Measurements from ENCODE around the gene LAD1.

DNA sequence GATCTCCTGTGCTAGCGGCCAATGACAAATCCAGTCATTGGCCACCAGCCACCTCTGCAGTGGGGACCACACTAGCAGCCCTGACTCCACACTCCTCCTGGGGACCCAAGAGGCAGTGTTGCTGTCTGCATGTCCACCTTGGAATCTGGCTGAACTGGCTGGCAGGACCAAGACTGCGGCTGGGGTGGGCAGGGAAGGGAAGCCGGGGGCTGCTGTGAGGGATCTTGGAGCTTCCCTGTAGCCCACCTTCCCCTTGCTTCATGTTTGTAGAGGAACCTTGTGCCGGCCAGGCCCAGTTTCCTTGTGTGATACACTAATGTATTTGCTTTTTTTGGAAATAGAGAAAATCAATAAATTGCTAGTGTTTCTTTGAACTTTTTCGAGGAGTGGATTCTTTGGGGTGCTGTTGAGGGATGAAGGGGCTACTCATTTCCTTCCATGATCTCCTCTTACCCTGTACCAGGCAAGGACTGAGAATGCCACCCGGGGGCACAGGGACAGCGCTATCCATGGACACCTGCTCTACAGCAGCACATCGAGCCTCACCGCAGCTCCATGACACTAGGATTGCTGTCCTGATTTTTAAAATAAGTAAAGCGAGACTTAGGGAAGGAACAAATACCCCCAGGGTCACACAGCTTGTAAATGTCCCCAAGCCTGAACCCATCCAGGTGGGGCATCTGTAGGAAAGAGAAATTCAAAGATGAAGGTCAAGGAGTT lies 66.3 kb downstream of the LAD1 start:
- TF ChIP-seq, protein P1, sequence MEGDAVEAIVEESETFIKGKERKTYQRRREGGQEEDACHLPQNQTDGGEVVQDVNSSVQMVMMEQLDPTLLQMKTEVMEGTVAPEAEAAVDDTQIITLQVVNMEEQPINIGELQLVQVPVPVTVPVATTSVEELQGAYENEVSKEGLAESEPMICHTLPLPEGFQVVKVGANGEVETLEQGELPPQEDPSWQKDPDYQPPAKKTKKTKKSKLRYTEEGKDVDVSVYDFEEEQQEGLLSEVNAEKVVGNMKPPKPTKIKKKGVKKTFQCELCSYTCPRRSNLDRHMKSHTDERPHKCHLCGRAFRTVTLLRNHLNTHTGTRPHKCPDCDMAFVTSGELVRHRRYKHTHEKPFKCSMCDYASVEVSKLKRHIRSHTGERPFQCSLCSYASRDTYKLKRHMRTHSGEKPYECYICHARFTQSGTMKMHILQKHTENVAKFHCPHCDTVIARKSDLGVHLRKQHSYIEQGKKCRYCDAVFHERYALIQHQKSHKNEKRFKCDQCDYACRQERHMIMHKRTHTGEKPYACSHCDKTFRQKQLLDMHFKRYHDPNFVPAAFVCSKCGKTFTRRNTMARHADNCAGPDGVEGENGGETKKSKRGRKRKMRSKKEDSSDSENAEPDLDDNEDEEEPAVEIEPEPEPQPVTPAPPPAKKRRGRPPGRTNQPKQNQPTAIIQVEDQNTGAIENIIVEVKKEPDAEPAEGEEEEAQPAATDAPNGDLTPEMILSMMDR (IDR thresholded peaks at IDR 0.05 in 4 of 5, conservative IDR thresholded peaks at IDR 0.05 in 1 of 5), result no peak
- no peak for TF ChIP-seq POLR2A (IDR thresholded peaks at IDR 0.05)
